Measurements from ENCODE around the gene KRT8. TPM values are rescaled to one million over a fixed set of nuclear protein-coding genes. Genes with fewer than 3 reads are reported as not detected.

KRT8 gene
- total RNA-seq, 1 experiment from 2014 or later = 3,725 TPM

DNA sequence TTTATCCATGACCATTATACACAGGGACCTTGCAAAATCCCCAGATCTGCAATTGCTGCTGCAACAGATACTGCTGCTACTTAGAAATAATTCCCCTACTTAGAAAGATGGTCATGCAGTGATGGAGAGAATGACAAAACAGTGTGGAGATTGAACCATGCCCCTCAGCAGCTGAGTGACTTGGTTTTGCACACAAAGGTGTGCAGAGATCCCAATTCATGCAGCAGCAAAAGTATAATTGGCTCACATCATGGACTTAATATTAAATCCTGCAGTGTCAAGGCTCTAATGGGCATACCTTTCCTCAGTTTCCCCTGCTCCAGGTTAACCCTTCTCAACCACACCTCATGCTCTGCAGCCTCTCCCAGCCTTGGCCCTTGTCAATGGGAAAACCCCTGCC lies 53.1 kb downstream of the KRT8 start:
- Mint-ChIP-seq H3K27me3 (ENCODE audit: insufficient read depth, unreplicated experiment) (peaks cover 3% of the 10 kb centered on the region), H3K4me1 (ENCODE audit: low read depth, unreplicated experiment) (no peaks in the 10 kb centered on the region), H3K36me3 (ENCODE audit: insufficient read depth, unreplicated experiment) (no peaks in the 10 kb centered on the region), H3K9me3 (ENCODE audit: unreplicated experiment) (no peaks in the 10 kb centered on the region), H3K27ac (ENCODE audit: unreplicated experiment) (no peak overlapping the region), H3K4me3 (ENCODE audit: unreplicated experiment) (no peak overlapping the region)
- Histone ChIP-seq H3K9me3 (no peaks in the 10 kb centered on the region), H3K27me3 (replicated peaks; ENCODE audit: control insufficient read depth, insufficient read depth, low read length) (no peaks in the 10 kb centered on the region), H3K4me3 (ENCODE audit: low read depth, low read length) (no peak overlapping the region), H3K4me1 (no peaks in the 10 kb centered on the region), H3K36me3 (ENCODE audit: control insufficient read depth, insufficient read depth, low read length) (no peaks in the 10 kb centered on the region)
- no TSS peak for BruUV-seq (replicated peaks)
- TF ChIP-seq, protein P1, sequence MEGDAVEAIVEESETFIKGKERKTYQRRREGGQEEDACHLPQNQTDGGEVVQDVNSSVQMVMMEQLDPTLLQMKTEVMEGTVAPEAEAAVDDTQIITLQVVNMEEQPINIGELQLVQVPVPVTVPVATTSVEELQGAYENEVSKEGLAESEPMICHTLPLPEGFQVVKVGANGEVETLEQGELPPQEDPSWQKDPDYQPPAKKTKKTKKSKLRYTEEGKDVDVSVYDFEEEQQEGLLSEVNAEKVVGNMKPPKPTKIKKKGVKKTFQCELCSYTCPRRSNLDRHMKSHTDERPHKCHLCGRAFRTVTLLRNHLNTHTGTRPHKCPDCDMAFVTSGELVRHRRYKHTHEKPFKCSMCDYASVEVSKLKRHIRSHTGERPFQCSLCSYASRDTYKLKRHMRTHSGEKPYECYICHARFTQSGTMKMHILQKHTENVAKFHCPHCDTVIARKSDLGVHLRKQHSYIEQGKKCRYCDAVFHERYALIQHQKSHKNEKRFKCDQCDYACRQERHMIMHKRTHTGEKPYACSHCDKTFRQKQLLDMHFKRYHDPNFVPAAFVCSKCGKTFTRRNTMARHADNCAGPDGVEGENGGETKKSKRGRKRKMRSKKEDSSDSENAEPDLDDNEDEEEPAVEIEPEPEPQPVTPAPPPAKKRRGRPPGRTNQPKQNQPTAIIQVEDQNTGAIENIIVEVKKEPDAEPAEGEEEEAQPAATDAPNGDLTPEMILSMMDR (IDR thresholded peaks at IDR 0.05; ENCODE audit: insufficient read depth in 1 of 2, low read depth in 1 of 2, low read length in 1 of 2, severe bottlenecking in 1 of 2, unreplicated experiment in 1 of 2) = no peak
- no peak for DNase-seq
- CTCF ChIA-PET = no interaction called here
- intact Hi-C loops (cut with micrococcal nuclease; ENCODE audit: unreplicated experiment) = no loop called here
- POLR2A ChIA-PET = no interaction called here

DNA sequence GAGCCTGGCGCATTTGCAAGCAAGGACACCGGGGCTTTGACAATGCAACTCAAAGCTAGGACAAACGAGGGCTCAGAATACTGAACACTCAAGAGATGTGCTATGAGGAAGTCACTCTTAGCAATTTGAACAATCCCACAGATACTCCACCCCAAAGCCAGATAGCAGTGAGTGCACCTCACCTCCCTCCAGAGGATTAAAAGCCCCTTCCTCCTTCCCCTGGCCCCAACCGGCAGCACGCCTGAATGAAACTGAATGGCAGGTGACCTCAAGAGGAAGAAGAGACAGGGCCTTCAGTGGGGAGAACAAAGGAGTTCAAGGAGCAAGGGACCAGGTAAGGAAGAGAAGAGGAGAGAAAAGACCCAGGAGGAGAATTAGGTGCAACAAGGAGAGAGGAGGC lies 54.2 kb downstream of the KRT8 start:
- no peak overlapping the region for H3K4me3 ChIP-seq (ENCODE audit: low read depth, low read length)
- no peaks in the 10 kb centered on the region for H3K36me3 ChIP-seq (ENCODE audit: control insufficient read depth, insufficient read depth, low read length)
- no peaks in the 10 kb centered on the region for H3K27me3 ChIP-seq (replicated peaks; ENCODE audit: control insufficient read depth, insufficient read depth, low read length)
- ChIA-PET CTCF (no interaction called here), POLR2A (no interaction called here)
- H3K27me3 Mint-ChIP-seq (ENCODE audit: insufficient read depth, unreplicated experiment) = peaks cover 3% of the 10 kb centered on the region
- H3K9me3 Mint-ChIP-seq (ENCODE audit: unreplicated experiment) = no peaks in the 10 kb centered on the region
- no TSS peak for BruUV-seq (replicated peaks)
- no peaks in the 10 kb centered on the region for H3K9me3 ChIP-seq
- intact Hi-C loops (cut with micrococcal nuclease; ENCODE audit: unreplicated experiment) = no loop called here
- H3K4me1 ChIP-seq = no peaks in the 10 kb centered on the region
- no peaks in the 10 kb centered on the region for H3K36me3 Mint-ChIP-seq (ENCODE audit: insufficient read depth, unreplicated experiment)
- DNase-seq = no peak
- H3K4me1 Mint-ChIP-seq (ENCODE audit: low read depth, unreplicated experiment) = no peaks in the 10 kb centered on the region
- H3K27ac Mint-ChIP-seq (ENCODE audit: unreplicated experiment) = no peak overlapping the region
- TF ChIP-seq, protein P1 (IDR thresholded peaks at IDR 0.05; ENCODE audit: insufficient read depth in 1 of 2, low read depth in 1 of 2, low read length in 1 of 2, severe bottlenecking in 1 of 2, unreplicated experiment in 1 of 2) = no peak
- H3K4me3 Mint-ChIP-seq (ENCODE audit: unreplicated experiment) = no peak overlapping the region

DNA sequence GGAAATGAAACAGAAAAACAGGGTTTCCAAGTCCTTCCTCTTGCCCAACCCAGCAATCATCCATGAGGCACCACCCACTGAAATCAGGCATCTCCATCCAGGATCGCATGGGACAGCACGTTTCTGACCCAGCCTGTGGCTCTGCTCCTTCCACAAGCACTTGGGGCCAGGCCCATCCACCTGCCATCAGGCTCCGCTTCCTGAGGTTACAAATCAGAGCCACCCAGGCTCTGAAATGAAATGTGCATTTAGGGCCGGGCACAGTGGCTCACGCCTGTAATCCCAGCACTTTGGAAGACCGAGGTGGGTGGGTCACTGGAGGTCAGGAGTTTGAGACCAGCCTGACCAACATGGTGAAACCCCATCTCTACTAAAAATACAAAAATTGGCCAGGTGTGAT lies 55.4 kb downstream of the KRT8 start:
- H3K36me3 Mint-ChIP-seq (ENCODE audit: insufficient read depth, unreplicated experiment) = no peaks in the 10 kb centered on the region
- Histone ChIP-seq H3K4me1 (no peaks in the 10 kb centered on the region), H3K4me3 (ENCODE audit: low read depth, low read length) (no peak overlapping the region), H3K27me3 (replicated peaks; ENCODE audit: control insufficient read depth, insufficient read depth, low read length) (no peaks in the 10 kb centered on the region), H3K36me3 (ENCODE audit: control insufficient read depth, insufficient read depth, low read length) (no peaks in the 10 kb centered on the region), H3K9me3 (no peaks in the 10 kb centered on the region)
- H3K9me3 Mint-ChIP-seq (ENCODE audit: unreplicated experiment) = peaks cover 9% of the 10 kb centered on the region
- no peak for DNase-seq
- BruUV-seq (replicated peaks) = no TSS peak
- intact Hi-C loops (cut with micrococcal nuclease; ENCODE audit: unreplicated experiment) = no loop called here
- POLR2A ChIA-PET = no interaction called here
- CTCF ChIA-PET = no interaction called here
- no peak overlapping the region for H3K4me3 Mint-ChIP-seq (ENCODE audit: unreplicated experiment)
- TF ChIP-seq, protein P1 (IDR thresholded peaks at IDR 0.05; ENCODE audit: insufficient read depth in 1 of 2, low read depth in 1 of 2, low read length in 1 of 2, severe bottlenecking in 1 of 2, unreplicated experiment in 1 of 2) = no peak
- H3K4me1 Mint-ChIP-seq (ENCODE audit: low read depth, unreplicated experiment) = no peaks in the 10 kb centered on the region
- peaks cover 3% of the 10 kb centered on the region for H3K27me3 Mint-ChIP-seq (ENCODE audit: insufficient read depth, unreplicated experiment)
- no peak overlapping the region for H3K27ac Mint-ChIP-seq (ENCODE audit: unreplicated experiment)
